Stimulated activated CD4-positive, alpha-beta T cell treated with anti-CD3 and anti-CD28 coated beads, Interleukin-15, amount 100 ng/mL, for 24 hours (primary cell): ENCODE measurements around the gene TTC1.
"Not testable (repeated sequence)": the region's sequence is repeated elsewhere in the genome, so short reads cannot be mapped to it uniquely, and the experiment has no call there.

Source experiments
- DNase-seq: peaks from one replicate; pipeline ENCODE4 v3.0.0-alpha.2; 2020

Gene TTC1

DNA sequence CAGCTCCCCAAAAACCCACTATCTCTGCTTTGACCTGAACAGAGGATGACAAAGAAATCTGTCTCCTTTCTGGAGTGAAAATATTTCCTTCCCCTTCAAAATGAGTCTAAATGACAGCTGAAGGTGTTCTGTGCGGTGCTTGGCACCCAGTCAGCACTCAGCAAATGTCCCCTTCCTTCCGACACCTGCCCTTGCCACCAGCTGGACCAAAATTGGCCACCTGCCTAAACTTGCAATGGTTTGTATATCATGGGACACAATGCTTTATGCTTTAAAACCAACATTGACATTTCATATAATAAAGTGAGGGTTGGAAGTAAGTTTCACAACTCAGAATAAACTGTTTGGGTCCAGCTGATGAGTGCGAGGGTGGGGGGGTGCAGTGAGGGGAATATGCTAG lies 7.5 kb upstream of the TTC1 start:
- no peak for DNase-seq

DNA sequence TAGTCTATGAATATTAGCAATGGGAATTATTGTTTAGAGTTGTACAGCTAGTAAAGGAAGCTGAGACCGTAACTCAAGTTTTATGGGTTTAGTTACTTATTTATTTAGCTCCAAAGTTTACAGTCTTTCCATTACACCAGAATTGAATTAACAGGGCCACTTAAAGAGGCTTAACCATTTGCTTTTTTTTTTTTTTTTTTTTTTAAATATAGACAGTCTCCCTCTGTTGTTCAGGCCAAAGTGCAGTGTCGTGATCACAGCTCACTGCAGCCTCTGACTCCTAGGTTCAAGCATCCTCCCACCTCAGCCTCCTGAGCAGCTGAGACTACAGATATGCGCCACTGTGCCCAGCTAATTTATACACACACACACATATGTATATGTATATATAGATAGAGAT lies 1.4 kb upstream of the TTC1 start:
- no peak for DNase-seq

DNA sequence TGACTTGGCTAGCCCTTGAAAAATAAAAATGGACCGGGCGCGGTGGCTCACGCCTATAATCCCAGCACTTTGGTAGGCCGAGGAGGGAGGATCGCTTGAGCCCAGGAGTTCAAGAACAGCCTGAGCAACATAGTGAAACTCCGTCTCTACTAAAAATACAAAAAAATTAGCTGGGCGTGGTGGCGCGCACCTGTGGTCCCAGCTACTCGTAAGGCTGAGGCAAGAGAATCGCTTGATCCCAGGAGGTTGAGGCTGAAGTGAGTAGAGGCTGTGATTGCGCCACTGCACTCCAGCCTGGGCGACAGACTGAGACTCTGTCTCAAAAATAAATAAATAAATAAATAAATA lies 436 bp upstream of the TTC1 start:
- not testable (repeated sequence) for DNase-seq

DNA sequence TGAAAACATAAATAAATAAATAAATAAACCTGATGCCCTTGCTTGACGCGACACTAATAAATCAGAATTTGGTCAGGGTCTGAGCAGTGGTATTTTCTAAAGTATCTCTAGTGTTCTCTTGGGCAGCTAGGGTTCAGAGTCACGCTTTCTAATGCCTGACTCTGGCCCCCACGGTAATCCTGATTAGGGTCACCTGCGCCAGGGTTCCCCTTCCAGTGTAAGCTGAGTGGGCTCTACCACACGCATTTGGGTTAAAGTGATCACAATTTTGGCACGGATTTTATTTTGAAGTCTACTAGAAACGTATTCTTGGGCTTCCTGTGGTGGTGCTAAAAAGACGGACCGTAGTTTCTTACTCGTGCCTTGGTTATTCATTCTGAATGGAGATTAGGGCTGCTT lies 651 bp downstream of the TTC1 start:
- no peak for DNase-seq

DNA sequence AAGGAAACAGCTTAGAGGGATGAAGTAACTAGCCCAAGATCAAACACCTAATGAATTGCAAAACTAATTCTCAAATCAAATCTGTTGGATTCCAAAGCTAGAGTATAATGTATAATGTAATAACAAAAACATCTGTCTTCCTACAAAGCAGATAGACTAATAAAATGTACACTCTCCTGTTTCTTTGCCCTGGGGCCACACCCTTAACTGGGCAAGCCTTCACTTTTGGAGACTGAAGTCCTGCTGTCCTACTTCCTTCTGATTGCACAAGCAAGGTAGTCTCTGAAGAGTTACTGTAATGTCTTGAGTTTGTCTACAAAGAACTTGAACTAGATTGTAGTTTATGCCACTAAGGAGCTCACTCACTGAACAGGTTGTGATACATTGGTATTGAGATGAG lies 2.5 kb downstream of the TTC1 start:
- DNase-seq: no peak

DNA sequence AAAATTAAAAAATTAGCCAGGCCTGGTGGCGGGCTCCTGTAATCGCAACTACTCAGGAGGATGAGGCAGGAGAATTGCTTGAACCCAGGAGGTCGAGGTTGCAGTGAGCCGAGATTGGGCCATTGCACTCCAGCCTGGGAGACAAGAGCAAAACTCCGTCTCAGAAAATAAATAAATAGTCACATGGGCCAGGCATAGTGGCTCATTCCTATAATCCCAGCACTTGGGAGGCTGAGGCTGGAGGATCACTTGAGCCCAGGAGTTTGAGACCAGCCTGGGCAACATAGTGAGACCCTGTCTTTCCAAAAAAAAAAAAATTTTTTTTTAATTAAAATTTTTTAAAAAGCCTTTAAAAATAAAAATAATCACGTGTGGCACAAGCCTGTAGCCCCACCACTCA lies 5.3 kb downstream of the TTC1 start:
- not testable (repeated sequence) for DNase-seq

DNA sequence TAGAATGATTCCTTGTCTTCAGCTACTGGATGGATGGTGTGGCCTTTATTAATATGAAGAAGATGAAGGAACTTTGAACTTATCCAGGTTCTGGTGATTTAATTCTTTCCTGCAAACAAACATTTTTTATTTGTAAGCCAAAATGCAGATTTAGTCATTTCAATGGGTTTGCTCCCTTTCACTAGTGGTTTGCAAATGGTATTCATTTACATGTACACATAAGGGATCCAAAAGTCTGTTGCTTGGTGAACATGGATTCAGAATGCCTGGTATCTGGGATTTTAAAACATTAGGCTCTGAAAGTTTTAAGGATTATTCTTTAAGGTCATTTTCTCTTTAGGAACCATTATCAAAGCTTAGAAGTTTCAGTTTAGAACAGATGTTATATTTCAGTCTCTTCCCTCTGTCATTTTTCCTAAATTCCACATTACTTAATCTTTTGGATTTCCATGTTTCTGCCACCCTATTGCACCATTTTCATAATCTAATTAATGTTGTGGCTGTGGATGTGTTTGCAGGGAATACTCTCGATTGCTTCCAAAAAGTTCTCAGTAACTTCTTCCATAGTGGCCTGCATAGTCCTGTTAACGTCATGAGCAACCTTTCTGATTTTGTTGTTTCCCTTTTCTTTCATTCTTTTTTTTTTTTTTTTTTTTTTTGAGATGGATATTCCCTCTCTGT lies 10.1 kb downstream of the TTC1 start:
- no peak for DNase-seq

DNA sequence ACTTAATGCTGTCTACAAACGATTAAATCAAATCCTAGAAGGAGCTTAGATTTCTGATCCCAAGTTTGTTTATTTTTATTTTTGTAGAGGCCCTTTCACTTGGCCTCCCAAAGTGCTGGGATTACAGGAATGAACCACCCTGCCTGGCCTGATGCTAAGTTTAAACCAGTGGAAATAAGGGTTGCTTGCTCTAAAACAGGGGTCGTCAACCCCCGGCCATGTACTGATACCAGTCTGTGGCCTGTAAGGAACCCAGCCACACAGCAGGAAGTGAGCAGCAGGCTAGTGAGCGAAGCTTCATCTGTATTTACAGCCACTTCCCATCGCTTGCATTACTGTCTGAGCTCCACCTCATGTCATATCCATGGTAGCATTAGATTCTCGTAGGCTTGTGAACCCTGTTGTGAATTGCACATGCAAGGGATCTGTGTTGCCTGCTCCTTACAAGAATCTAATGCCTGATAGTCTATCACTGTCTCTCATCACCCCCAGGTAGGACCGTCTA lies 11.4 kb downstream of the TTC1 start:
- no peak for DNase-seq

DNA sequence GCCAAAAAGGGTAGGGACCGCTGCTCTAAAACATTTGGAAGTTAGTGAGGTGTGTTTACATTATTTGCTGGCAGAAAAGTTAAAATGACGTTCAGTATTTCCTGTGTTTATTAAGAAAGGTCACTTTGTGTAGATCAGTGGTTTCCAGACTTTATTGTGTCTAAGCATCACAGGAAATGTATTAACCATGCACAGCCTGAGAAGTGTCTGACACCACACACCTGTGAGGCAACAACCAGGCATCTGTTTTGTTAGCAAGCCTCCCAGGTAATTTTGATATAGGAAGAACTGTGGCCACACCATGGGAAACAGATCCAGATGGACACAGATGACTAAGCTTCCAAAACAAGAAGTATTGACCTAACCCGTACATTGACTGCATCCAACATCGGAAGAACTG lies 12.0 kb downstream of the TTC1 start:
- DNase-seq: no peak

DNA sequence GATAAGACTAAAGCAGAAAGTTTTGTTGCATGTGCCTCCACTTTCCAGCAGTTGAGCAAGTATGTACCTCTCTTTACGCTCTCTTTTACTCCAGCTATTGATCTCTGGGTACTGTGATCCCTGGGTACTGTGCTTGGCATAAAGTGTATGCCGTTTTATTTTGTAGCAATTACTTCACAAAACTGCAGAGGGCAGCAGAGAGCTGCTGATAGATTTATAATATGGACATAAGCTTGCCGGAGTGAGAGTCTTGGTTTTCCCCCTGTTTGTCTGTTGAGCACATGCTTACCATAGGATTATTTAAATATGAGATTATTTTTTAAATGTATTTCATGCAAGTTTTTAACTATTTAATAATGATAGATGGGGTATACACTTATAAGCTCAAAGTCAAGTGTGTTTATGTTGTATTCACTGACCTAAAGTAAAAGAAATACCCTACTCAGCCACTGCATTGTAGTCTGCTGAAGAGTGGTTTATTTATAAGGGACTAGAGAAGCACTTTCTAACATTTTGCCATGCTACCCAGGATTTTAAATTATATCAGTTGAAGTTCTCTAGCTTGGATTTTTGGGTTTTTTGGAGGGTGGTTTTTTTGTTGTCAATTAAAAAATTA lies 13.0 kb downstream of the TTC1 start:
- DNase-seq: peak; percentile 52

DNA sequence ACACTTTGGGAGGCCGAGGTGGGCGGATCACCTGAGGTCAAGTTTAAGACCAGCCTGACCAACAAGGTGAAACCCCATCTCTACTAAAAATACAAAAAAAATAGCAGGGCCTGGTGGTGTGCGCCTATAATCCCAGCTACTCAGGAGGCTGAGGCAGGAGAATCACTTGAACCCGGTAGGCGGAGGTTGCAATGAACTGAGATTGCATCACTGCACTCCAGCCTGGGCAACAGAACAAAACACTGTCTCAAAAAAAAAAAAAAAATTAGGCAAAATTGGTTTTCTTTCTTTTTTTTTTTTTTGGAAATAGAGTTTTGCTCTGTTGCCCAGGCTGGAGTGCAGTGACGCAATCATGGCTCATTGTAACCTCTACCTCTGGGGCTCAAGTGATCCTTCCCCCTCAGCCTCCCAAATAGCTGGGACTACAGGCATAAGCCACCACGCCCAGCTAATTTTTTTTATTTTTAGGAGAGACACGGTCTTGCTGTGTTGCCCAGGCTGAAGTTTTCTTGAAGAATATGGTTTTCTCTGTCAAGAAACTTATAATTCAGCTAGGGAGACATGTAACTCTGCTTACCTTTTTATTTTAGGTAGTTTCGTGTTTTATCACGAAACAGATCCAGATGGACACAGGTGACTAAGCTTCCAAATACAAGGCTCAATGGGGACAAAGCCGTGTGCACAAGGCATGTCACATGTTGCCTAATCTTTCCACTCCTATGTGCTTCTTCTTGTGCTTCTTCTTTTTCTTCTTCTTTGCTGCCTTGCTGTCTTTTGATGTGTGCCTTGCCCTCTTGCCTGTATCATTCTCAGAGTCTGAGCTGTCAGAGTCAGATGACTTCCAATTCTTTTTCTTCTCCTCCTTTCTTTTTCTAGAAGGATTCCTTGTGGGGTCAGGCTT lies 14.3 kb downstream of the TTC1 start:
- no peak for DNase-seq

DNA sequence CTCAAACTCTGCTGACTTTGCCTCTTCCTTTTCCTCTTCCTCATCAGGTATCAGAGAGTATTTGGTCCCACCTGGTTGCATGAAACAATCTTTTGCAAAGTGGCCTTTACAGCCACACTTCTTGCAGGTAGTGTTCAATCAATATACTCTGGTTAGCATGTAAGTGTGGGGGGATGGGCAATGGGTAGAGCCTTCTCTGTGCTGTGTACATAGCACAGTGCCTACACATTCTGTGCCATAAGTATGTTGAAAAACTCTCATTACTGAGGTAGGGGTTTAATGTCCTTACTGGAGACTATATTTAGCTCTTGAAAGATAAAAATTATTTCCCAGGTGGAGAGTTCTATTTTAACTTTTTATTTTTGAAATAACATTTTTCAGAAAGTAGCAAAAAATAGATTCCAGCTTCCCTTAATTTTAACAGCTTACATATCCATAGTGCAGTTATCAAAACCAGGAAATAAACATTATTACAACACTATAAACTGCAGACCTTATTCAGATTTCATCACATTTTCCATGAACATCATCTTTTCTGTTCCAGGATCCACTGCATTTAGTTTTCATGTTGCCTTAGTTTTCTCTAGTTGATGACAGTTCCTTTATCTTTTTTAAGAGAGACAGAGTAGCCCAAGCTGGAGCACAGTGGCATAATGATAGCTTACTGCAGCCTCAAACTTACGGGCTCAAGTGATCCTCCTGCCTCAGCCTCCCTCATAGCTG lies 15.1 kb downstream of the TTC1 start:
- DNase-seq: no peak

DNA sequence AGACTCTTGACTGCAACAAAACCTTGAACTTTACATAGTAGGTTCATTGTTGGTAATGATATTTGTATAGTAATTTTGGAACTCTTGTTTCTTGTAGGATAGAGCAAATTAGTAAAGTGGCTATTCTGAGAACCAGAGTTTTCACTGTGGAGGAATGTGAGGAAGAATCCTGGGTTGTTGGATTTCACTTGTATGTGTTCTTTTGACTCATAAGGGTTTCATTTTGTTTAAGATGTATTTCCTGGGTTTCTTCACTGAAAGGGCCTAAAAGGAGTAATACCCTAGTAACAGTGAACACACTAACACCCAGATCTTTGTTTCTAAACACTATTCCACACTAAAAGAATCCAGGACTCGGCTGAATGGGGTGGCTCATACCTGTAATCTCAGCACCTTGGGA lies 20.1 kb downstream of the TTC1 start:
- no peak for DNase-seq

DNA sequence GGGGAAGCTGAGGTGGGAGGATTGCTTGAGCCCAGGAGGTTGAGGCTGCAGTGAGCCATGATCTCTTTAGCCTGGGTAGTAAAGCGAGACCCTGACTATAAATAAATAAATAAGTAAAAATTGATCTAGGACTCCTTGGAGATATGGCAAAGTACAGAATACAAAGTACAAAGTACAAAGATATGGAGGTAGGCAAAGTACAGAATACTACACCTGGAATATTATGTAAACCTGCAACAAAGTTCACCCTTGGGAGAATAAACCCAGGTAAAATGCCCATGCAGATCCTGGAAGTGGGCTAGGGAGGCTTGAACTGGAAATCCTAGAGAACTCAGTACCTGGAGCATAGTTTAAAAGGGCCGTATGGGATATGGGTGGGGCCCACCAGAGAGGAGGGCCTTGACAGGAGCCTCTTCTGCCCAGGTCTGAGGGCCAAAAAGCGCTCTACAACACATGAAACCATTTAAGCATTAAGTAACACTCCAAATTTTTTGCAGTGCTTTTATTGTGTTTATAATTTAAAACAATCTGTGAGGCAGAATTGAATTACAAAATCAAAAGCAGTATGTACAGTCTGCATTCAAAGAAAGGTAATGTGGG lies 20.7 kb downstream of the TTC1 start:
- no peak for DNase-seq

DNA sequence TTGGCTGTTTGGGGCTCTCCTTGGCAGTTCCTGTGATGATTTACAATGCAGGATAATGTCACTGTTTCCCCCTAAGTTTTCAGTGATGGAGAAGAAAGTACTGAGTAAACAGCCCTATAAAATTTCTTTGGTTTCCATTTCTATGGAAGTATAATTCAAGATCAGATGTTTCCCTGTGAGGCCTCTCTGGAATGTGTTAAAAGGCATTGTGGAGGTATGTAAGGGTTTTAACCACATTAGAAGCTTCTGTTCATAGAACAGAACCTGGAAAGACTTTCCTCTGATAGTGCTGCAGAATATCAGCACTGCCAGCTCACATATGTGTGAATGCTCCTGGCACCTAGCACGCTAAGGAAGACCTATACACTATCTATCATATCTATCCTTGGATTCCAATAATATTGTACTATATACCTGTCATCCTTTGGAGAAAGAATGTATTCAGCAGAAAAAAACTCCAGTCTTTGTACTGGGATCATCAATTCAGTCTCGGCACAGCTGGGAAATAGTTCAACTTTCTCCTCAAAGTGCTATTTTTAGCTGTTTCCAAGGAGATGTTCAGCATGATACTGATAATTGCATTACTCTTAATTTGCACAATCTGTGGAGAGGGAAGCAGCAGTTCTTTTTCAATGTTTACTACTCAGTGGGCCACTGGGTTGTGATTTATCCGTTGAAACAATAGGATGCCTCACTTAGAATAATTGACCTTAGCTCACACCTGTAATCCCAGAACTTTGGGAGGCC lies 21.9 kb downstream of the TTC1 start:
- no peak for DNase-seq

DNA sequence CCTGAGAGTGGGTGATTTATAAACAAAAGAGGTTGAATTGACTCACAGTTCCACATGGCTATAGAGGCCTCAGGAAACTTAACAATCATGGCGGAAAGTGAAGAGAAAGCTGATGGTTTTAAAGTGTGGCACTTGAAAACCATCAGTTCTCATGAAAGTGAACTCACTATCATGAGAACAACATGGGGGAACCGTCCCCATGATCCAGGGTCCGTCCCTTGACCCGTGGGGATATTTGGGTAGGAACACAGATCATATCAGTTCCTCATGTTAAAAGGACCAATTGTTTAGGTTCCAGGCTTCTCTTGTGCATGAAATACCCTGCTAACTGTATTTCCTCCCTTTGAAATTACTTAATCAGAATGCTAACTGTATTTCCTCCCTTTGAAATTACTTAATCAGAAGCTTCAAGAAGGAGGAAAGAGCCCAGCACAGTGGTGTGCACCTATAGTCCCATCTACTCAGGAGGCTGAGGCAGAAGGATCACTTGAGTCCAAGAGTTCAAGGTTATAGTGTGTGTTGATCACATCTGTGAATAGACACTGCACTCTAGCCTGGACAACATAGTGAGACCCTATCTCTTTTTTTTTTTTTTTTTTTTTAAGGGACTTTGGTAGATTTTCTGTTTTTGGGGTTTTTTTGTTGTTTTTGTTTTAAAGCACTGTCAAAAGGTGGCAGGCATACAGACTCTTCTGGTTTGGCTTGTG lies 24.8 kb downstream of the TTC1 start:
- no peak for DNase-seq

DNA sequence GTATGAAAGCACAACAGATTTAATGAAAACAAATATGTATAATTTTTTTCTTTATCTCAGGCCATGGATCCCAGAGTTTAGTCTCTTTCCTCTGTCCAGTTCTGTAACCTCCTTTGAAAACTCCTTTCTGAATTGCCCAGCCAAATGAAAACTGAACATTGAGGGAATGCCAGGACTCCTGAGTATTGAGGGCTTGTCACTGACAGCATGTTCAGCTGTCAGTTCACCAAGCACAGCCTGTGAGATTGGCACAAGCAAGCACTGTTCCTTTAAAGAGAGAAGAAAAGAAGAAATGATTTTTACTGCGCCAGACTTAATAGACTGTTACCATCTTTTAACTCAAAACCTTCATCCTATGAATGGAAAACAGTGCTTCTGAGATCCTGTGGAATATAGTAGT lies 27.3 kb downstream of the TTC1 start:
- DNase-seq: no peak

DNA sequence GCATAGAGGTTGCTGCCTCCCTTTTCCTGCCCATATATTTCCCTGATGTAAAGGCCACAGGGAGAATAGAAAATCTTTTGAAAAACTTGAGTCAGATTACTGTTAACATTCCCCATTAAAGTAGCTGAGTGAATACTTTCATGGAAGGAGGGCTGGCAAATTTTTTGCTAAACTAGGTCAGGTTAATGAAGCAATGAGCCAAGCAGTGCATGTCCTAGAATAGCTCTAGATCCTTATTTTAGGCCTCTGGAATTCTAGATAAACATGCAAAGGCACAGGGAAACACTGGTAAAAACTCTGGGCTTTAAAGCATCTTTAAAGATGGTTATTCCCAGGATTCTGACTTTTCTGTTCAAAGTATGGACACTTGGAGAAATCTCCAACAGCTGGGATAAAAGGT lies 27.9 kb downstream of the TTC1 start:
- no peak for DNase-seq

DNA sequence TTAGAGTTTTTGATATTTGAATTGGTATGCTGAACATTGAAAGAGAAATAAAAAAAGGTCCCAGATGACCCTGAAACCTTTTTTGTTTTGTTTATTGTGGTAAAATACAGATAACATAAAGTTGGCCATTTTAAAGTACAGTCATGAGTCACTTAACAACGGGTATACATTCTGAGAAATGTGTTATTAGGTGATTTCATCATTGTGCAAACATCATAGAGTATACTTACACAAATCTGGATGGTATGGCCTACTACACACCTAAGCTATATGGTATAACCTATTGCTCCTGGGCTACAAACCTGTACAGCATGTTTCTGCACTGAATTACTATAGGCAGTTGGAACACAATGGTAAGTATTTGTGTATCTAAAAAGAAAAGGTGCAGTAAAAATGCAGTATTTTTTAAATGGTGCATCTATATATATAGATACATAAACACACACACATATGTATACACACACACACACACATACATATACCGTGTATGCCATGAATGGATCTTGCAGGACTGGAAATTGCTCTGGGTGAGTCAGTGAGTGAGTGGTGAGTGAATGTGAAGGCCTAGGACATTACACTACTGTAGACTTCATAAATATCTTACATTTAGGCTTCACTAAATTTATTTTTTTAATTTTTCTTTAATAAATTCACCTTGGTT lies 31.0 kb downstream of the TTC1 start:
- no peak for DNase-seq

DNA sequence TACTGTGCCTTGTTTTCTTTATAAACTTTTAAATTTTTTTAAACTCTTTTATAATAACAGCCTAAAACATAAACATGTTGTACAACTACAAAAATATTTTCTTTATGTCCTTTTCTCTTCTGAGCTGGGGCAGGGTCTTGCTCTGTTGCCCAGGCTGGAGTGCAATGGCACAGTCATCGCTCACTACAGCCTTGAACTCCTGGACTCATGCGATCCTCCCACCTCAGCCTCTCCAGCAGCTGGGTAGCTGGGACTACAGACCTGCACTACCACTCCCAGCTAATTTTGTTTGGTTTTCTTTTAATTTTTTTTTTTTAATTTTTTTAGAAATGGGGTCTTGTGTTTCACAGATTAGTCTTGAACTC lies 31.5 kb downstream of the TTC1 start:
- no peak for DNase-seq

DNA sequence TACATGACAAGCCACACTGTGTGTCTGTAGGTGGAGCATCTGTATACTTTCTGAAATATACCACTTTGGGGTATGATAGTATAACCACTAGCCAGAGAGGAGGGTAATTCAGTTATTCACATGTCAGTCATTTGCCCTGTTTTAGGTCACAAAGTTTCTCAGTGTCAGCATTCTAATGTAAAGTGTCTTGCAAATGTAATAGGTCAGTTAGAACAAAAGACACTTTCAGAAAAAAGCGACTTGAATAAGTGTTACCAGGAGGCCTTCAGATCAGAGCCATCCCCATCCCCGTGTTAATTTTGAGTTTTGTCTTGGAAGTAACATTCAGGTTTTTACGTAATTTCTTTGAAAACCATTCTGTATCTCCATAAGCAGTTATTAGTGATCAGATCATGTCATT lies 33.7 kb downstream of the TTC1 start:
- DNase-seq: no peak
